HG03060 (cell line): ENCODE data around the gene LRRC61.
A peak's percentile ranks its signal among the peaks of the same experiment; 100 is the strongest.

Source experiments
- ATAC-seq: cut with Tn5 transposase; IDR thresholded peaks from one replicate; pipeline ENCODE4 v1.9.1; 2021; ENCODE audit warnings: low read depth, moderate number of reproducible peaks; ENCODE audit not compliant: unreplicated experiment

The LRRC61 gene

DNA sequence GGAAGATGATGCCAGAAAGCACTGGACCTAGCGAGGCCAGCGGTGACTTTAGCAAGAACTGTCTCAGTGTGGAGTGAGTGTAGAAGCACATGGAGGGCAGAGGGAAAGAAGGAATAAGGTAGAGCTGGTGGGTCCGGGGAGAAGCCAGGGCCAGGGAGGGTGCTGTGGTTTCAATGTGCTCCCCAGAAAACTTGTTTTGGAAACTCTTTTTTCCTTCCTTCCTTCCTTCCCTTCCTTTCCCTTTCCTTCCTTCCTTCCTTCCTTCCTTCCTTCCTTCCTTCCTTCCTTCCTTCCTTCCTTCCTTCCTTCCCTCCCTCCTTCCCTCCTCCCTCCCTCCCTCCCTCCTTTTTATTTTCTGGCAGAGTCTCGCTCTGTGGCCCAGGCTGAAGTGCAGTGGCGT, 23.8 kb downstream of the LRRC61 start:
- no peak for ATAC-seq

DNA sequence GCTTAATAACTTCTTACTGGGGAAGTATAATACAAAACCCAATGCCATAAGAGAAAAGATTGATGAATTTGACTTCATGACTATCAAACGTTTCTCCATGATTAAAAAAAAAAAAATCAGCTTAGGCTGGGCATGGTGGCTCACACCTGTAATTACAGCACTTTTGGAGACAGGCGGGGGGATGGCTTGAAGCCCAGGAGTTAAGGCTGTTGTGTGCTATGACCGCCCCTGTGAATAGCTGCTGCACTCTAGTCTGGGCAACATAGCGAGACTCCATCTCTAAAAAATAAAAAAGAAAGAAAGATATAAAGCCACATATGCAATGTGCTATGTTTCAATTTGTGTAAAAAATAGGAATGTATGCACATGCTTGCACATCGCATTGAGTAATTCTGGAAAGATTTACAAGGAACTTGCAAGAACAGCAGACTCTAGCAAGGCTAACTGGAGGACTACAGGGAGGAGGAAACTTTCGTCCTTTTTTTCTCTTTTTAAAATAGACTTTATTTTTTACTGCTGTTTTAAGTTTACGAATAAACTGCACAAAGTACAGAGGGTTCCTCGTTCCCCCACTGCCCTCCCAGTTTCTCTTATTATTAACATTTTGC, 28.5 kb downstream of the LRRC61 start:
- ATAC-seq: no peak

DNA sequence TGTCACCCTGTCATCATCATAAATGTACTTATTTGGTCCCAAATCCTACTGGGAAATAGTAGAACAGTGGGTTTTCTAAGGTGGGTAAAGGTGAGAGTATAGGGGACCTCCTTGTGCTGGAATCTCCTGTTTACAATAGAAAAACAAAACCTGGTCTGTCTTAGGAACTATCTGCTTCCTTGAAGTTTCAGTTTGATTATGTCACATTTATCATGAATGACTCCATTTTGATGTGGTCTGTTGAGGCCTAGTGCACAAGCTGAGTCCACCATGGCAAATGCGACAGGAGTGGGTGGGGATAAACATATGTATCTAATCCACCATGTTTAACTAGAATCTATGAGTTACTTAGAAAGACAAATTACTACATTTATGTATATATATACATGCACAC, 32.5 kb downstream of the LRRC61 start:
- no peak for ATAC-seq

DNA sequence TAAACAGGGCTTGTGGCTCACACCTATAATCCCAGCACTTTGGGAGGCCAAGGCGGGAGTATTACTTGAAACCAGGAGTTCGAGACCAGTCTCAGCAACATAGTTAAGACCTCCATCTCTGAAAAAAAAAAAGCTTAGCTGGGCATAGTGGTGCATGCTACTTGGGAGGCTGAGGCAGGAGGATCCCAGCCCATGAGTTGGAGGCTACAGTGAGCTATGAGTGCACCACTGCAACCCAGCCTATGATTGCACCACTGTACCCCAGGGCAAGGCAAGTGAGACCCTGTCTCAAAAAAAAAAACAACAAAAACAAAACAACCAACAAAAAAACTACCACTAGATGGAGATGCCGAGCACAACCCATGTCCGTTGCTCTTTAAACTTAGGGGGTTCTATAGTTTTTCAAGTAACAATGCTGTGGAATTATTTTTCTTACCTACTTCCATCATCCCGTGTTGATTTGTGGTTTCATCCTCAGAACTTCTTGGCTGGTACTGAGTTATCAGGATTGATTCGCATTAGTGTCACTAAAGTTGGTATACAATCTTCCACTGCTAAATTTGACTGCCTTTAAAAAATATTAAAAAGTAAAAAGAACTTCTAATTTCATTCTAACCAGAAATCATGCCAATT, 33.2 kb downstream of the LRRC61 start:
- no peak for ATAC-seq

DNA sequence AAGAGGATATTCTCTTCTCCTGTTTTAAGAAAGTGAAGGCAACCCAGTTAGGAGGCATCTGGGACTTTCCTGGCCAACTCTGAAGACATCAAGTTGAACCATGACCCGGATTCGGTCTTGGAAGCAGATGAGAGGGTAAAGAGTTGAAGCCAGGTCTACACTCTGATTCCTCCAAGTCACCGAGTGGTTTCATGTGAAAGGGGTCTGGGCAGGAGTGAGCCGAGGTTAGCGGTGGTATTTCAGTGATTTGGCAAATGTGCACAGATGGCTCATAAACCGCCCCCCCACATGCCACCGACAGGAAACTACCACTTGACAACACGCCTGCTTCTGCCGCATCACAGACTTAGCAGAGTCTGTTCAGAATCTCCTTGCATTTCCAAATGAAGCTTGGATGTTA, 34.1 kb downstream of the LRRC61 start:
- ATAC-seq: peak; percentile 44

- peak; percentile 5 for ATAC-seq
Measured at GRCh38 chr7:150357771-150358427, 34.7 kb downstream of the LRRC61 start.

DNA sequence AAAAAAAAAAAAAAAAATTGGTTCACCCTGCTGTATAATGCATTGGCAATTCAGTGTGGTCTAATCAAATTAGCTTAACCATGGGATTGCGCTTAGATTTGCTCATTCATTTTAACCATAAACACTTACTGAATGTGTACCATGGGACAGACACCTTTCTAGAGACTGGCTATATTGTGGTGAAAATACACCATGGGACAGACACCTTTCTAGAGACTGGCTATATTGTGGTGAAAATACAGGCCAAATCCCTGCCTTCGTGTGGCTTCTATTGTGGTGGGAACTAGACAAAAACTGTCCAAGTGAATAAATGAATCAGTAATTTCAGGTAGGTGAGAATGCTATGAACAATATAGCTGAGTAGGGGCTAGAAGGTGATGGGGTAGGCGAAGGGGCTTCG, 35.3 kb downstream of the LRRC61 start:
- ATAC-seq: no peak

DNA sequence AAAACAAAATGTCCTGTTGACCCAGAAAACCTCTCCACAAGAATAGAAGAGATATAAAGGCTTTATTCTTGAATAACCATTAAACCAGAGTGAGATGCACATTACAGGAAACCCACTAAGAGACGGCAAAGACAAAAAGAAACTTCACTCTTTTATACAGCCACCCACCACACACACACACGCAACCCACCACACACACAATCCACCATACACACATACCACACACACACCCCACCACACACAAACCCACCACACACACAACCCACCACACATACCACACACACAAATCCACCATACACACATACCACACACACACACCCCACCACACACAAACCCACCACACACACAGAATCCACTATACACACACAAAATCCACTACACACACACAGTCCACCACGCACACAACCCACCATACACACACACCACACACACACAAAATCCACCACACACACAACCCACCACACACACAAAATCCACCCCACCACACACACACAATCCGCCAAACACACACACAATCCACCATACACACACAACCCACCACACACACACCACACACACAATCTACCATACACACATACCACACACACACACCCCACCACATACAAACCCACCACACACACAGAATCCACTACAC, 36.0 kb downstream of the LRRC61 start:
- no peak for ATAC-seq

- no peak for ATAC-seq
Measured at GRCh38 chr7:150359622-150360362, 36.6 kb downstream of the LRRC61 start.

DNA sequence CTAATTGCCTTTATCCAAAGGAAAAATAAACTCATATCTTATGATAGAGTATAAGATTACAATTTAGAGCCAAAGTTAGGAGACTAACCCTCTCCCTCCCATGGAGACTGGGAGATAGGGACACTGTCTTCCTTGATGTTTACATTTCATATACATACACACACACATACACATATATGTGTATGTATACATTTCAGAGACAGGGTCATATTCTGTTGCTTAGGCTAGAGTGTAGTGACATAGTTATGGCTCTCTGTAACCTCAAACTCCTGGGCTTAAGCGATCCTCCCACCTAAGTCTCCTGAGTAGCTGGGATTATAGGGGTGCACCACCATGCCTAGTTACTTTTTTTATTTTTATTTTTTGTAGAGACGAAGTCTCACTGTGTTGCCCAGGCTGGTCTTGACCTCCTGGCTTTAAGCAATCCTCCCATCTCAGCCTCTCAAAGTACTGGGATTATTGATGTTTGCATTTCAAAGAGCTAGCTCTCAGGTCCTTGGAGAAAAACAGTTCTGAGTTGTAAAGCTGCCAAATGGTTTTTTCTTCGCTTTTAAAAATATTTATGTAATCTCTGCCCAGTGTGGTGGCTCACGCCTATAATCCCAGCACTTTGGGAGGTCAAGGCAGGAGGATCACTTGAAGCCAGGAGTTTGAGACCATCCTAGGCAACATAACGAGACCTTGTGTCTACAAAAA, 37.4 kb downstream of the LRRC61 start:
- ATAC-seq: no peak

DNA sequence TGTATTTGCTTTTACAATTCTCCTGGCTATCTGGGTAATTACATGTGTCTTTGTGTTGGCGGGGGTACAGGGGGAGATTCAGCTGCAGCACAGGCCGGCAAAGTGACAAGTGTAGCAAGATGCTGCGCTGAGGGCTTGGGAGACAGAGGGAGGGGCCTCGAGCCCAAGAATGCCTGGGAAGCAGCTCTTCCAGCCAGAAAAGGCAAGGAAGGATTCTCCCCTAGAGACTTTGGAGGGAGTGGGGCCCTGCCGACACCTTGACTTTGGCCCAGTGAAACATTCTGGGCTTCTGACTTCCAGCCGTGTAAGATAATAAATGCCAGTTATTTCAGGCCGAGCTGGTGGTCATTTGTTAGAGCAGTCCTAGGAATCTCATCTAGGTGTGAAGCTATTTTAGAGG, 38.2 kb downstream of the LRRC61 start:
- no peak for ATAC-seq

DNA sequence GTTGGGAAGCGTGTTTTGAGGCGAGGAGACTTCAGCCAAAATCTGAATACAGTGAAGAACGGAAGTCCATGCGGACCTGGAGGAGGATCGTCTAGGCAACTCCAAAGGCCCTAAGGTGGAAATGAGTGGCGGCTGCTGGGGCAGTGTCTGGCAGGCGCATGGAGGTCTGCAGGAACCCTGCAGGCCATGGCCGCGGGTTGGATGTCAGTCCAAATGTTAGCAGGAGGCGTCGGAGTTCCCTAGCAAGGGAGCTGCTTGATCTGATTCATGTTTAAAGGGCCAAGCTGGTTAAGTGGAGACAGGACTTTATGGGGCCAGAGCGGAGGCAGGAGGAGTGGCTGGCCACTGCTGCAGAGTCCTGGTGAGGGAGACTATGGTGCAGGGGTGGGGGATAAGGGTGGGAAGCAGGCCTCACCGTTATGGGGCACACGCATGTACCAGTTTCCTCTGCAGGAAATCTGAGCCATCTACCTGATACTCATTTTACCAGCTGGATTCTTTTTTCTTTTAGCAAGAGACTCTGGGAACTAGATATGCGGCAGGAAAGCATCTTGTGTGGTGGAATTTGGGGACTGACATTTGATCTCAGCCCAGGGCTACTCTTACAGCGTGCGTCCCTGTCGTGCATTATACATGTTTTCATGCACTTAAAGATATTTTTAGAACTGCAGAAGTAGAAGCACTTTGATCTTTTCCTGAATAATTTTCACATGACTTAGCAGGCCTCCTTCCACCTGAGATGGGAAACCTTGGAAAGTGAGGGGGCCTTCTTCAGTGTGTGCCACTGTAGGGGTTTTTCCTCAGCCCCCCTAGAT, 38.9 kb downstream of the LRRC61 start:
- ATAC-seq: no peak

- ATAC-seq: no peak
Measured at GRCh38 chr7:150363370-150363769, 40.2 kb downstream of the LRRC61 start.

GRCh38 chr7:150363872-150364271, 40.7 kb downstream of the LRRC61 start:
- ATAC-seq: no peak

GRCh38 chr7:150365194-150365593, 42.0 kb downstream of the LRRC61 start:
- no peak for ATAC-seq

- ATAC-seq: no peak
Measured at GRCh38 chr7:150365673-150366398, 42.7 kb downstream of the LRRC61 start.

- ATAC-seq: no peak
Measured at GRCh38 chr7:150367677-150368095, 44.5 kb downstream of the LRRC61 start.

DNA sequence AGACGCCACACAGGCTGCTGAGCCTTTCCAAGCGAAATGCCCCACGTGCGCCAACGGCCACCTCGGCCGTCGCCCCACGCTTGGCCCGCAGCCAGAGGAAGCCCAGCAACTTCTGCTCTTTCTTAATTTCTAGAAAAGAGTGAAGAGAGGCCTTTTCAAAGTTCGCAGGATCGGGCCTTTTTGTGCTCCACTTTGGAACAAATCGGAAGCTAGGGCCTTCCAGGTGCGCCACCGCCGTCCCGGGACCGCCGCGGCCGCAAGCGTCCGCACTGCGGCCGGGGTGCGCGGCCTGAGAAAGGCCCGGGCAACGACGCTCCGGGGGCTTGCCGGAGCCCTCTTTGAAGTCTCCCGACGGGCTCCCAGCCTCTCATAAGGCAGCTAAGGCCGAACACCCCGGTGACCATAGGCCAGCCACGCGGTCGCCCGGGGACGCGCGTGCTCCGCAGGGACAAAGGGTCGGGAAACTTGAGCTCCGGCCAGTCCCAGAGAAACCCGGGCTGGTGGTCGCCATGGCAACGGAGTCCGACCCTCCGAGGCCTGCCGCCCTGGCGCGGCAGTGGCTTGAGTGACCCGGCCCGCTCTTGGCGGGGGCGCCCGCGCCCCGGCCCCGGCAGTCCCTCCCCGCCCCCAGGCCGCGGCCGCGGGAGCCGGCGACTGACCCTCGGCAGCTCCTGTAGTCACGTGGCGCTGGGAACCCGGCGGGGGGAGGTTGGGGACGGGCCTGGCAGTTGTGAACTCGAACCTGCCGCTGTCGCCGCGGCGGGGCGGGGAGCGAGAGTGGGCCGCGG, 45.1 kb downstream of the LRRC61 start, which contains the start of gene REPIN1:
REPIN1 (plus strand) TSS at position 727 of the 788 bp plus-strand sequence. CDS start 890 bp downstream, outside the sequence.
- peak; percentile 34 for ATAC-seq
